ENCODE results near the gene APOL1.
"Not testable (repeated sequence)": the region's sequence is repeated elsewhere in the genome, so short reads cannot be mapped to it uniquely, and the experiment has no call there.

Gene APOL1, protein sequence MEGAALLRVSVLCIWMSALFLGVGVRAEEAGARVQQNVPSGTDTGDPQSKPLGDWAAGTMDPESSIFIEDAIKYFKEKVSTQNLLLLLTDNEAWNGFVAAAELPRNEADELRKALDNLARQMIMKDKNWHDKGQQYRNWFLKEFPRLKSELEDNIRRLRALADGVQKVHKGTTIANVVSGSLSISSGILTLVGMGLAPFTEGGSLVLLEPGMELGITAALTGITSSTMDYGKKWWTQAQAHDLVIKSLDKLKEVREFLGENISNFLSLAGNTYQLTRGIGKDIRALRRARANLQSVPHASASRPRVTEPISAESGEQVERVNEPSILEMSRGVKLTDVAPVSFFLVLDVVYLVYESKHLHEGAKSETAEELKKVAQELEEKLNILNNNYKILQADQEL

DNA sequence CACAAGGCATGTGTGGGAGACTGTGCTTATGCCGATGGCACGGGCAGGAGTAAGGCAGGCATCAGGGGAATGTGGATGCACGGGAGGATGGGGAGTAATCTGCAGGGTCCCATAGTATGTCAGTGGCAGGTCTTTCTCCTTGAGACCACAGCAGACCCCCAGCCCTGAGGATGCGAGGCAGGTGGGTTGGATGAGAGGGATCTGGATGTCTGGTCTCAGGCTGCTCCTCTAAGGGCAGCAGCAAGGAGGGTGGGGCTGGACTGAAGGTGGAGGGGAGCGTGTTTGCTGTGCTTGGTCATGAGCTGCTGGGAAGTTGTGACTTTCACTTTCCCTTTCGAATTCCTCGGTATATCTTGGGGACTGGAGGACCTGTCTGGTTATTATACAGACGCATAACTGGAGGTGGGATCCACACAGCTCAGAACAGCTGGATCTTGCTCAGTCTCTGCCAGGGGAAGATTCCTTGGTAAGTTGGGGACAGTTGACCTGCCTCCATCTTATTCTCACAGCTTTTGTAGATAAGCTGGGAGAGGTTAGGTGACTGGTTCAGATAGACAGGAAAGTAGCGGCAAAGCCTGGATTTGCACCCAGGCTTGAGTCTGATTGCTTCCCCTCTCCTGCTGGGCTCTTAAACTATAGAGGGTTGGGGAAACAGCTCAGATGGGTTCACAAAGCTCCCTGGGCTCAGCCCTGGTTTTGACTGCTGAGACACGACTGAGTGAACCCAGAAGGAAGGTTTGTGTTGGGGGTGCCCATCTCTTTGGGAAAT, at the start of gene APOL1:
TSS of gene APOL1 (plus strand) at position 380 of the 769 bp plus-strand sequence. CDS start 1,823 bp downstream, outside the sequence.
- DNase-seq (ENCODE audit: low read depth), result no peak

DNA sequence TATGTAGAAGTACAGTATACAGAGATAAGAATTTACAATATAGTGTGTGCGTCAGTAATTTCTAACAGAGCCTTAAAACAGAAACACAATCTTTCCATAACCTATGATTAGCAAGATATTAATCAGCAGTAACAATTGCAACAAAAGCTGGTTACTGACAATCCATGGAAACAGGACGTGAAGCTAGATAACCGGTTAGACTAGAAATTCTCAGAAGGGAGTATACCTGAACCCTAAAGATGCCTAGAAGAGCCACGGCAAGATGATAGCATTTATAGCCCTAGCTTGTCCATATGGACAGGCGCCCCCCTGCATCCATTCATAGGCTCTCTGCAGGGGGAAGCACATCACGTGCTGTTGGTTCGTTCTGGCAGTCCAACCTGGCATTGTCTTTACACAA, 49.5 kb upstream of the APOL1 start:
- not testable (repeated sequence) for DNase-seq (ENCODE audit: low read depth)

DNA sequence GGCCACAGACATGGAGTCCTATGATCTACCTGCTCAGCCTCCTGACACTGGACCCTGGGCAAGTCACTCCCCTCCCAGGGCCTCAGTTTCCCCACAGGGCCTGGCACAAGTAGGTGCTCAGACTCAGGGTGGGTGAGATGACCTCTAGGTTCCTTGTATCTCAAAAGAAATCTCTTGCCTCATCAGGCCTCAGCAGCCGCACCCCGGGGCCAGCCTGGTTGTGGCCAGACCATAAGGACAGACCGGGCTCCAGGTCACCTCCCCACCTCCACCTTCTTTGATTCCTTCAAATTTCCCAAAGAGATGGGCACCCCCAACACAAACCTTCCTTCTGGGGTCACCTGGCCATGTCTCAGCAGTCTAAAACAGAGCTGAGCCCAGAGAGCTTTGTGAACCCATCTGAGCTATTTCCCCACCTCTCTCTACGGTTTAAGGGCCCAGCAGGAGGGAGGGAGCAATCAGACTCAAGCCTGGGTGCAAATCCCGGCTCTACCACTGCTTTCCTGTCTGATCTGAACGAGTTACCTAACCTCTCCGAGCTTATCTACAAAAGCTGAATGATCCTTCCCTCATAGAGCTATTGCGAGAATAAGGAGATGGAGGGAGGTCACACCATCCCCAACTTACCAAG, 48.8 kb upstream of the APOL1 start:
- DNase-seq (ENCODE audit: low read depth), result no peak

DNA sequence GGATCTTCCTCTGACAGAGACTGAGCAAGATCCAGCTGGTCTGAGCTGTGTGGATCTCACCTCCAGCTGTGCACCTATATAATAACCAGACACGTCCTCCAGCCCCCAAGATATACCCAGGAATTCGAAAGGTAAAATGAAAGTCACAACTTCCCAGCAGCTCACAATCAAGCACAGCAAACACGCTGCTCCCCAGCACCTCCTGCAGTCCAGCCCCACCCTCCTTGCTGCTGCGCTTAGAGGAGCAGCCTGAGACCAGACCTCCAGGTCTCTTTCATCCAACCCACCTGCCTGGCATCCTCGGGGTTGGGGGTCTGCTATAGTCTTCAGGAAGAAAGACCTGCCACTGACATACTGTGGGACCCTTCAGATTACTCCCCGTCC, 48.3 kb upstream of the APOL1 start:
- no peak for DNase-seq (ENCODE audit: low read depth)

DNA sequence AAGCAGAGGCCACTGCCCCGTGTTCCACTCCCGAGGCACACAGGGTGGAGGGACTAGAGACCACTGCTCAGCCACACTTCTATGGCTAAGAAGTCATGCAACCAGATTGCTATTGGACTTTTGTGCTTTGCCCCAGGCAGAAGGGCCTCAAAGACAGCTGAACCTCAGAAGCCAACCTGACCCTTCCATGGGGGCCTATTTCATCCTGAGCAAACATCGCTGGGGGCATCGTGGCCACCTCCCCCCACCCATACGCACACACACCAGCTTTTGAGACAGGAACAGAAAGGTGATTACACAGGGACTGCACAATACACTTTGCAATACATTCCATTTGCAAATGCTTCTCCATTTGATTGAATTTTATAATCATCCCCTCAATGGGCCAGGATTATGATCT, 47.4 kb upstream of the APOL1 start:
- not testable (repeated sequence) for DNase-seq (ENCODE audit: low read depth)

DNA sequence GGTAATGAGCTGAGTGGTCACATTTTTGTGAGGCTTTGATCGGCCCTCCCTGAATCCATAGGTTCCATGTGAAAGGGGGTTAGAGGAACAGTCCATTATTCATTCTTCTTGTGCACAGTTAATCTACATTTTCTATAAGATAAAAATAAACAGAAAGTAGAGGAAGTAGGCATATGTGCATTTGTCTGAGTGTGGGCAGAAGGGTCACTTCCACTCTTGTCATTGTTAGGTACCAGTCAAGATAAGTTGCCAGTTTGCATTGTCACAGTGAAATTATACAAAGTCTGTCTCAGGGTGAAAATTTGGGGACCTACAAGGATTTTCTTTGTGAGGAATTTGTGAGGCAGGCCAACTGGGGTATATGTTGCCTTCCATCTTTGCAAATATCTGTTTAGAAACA, 46.7 kb upstream of the APOL1 start:
- no peak for DNase-seq (ENCODE audit: low read depth)

DNA sequence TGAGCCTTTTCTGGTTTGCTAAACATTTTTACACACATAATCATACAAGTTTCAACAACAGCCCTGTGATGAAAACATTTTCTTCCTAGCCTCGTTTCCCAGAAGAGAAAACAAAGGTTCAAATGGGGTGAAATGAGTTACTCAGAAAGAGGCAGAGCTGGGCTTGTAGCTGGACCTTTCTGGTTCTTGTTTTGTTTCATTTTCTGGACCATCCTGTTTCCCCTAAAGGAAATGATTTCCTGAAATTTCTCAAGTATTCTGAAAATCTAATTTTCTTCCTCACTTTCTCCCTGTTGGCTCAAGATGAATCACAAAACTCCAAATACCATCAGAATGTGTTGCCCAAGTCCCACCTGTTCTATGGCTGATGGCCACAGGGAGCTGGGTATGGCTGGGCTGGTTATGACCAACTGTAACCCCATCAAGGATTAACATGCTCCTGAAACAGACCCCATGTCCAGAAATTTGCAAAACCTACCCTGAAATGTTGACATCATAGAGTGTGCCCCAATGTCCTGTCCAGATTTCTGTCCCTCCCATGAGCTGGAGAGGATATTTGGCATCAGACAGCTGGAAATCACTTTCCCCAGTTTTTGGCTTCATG, 44.7 kb upstream of the APOL1 start:
- DNase-seq (ENCODE audit: low read depth), result no peak

DNA sequence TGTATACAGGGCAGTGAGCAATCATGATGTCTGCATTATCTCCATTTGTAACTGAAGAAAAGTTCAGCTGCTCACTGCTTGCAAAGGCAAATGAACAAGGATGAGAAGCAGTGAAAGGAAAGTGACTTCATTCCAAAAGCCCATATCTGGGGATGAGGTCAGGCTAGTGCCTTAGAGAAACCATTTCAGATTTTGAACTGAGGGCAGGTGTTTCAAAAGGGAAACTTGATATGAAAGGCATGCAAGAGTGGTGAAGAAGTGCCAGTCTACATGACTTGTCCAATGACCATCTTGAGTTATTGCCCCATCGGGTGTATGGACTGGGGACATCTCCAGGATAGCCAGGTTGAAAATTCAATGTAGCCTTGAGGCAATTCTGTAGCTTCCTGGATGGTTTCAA, 44.0 kb upstream of the APOL1 start:
- no peak for DNase-seq (ENCODE audit: low read depth)

DNA sequence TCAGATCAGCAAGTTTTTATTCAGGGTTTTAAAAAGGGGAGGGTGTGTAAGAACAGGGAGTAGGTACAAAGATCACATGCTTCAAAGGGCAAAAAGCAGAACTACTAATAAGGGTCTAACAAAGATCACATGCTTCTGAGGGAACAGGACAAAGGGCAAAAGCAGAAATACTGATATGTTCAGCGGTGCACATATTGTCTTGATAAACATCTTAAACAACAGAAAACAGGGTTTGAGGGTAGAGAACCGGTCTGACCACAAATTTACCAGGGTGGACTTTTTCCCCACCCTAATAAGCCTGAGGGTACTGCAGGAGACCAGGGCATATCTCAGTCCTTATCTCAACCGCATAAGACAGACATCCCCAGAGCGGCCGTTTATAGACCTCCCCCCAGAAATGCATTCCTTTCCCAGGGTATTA, 43.4 kb upstream of the APOL1 start:
- not testable (repeated sequence) for DNase-seq (ENCODE audit: low read depth)

DNA sequence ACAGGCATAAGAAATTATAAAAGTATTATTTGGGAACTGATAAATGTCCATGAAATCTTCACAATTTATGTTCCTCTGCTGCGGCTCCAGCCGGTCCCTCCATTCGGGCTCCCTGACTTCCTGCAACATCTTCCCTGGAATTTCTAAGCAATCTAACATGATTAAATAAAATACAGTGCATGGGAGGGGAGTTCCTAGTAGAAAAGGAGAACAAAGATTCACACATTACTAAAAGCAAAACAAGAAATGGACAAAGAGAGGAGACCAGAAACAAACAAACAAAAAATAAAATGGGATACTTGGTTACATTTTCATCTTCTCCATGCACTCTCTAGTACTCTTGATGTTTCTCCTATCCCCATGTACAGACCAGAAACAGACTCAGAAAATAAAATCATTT, 42.7 kb upstream of the APOL1 start:
- no peak for DNase-seq (ENCODE audit: low read depth)

DNA sequence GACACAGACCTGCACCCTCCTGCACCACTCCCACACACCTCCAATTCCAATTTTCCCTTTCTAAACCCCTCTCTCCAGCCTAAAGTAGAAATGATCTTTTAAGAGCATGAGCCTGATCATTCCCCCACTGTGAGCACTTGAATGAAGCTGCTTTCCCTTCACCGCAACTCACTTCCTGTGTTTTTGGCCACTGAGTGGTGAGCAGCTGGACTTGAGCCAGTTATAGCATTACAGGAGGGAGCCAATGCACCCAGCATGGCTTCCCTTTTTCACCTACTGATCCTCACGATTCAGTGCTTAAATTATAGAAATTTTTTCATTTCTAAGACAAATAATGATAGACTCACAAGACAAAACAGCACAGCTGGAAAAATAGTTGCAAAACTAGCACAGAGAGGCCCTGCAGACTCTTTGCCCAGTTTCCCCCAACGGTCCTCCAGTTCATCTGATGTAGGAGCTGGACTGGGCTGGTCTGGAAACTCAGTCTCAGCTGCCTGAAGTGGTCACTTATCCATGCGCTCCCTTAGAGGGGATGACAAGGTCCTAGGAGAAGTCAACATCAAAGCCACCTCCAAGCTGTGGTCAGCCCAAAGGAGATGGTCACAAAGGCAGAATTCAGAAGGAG, 41.6 kb upstream of the APOL1 start:
- DNase-seq (ENCODE audit: low read depth), result no peak

DNA sequence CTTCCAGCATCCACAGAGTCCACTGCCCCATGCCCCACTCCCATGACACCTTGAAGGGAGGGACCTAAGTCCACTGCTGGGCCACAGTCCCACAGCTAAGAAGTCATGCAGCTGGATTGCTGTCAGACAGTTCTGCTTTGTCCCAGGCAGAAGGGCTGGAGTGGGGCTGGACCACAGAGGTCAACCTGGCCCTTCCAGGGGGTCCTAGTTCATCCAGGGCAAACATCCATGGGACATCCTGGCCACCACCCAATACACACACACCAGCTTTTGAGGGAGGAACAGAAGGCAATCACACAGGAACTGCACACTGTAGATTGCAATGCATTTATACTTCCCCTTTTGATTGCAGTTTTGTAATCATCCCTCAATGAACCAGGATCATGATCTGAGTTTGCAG, 40.0 kb upstream of the APOL1 start:
- DNase-seq (ENCODE audit: low read depth), result no peak

DNA sequence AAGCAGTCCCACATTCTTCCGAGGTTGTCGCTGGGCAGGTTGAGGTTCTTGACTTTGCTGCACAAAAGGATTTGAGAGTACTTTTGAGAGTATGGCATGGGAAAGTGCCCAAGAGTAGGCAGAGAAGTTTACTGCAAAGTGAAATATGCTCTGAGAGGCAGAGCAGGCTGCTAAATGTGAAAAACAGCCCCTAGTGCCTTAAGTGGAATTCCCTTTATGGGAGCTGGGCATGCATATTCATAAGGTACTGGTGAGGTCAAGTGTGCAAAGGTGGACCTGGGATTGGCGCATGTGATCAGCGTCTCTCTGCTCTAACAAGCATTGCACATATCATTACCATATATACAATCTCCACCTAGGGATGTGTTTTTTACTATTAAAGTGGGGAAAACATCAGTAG, 39.3 kb upstream of the APOL1 start:
- no peak for DNase-seq (ENCODE audit: low read depth)

DNA sequence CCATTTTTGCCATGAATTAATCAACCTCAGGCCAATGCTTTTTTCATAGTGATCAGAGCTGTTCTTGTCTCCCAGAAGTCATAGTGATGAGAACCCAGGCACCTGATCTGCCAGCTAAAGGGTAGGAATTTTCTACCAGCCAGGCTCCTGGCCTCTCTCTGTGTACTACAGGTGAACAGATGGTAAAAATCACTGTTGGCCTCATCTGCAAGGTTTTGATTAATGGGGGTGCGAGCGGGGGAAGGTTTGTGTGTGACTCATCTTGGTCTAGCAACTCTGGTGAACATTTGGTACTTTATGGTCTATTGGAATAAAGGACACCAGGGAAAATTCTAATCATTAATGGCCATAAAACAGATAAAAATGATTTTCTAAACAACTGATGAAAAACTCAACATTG, 37.0 kb upstream of the APOL1 start:
- DNase-seq (ENCODE audit: low read depth), result no peak

DNA sequence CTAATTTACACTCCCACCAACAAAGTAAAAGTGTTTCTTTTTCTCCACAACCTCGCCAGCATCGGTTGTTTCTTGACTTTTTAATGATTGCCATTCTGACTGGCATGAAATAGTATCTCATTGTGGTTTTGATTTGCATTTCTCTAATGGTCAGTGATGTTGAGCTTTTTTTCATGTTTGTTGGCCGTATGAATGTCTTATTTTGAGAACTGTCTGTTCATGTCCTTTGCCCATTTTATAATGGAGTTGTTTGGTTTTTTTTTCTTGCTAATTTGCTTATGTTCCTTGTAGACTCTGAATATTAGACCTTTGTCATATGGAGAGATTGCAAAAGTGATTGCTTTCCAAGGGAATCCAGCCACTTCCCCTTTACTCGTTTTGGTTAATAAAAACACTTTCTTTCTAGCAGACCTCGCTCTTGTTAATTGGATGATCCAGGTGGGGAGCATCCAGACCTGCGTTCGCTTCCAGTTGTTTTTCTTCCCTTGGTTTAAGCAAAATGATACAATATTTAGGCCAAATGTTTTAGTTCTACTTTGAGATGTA, 34.2 kb upstream of the APOL1 start:
- DNase-seq (ENCODE audit: low read depth), result no peak

DNA sequence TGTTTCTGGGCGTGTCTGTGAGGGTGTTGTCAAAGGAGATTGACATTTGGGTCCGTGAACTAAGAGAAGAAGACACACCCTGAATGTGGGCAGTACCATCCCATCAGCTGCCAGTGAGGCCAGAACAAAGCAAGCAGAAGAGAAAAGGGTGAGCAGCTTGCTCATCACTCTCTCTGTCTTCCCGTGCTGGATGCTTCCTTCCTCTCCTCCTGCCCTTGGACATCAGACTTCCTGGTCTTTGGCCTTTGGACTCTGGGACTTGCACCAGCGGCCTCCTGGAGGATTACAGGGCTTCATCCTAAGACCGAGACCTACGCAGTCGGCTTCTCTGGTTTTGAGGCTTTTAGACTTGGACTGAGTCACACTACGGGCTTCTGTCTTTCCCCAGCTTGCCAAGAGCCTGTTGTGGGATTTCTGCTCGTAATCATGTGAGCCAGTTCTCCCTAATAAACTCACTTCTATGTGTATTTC, 32.4 kb upstream of the APOL1 start:
- DNase-seq (ENCODE audit: low read depth), result peak; percentile 48

DNA sequence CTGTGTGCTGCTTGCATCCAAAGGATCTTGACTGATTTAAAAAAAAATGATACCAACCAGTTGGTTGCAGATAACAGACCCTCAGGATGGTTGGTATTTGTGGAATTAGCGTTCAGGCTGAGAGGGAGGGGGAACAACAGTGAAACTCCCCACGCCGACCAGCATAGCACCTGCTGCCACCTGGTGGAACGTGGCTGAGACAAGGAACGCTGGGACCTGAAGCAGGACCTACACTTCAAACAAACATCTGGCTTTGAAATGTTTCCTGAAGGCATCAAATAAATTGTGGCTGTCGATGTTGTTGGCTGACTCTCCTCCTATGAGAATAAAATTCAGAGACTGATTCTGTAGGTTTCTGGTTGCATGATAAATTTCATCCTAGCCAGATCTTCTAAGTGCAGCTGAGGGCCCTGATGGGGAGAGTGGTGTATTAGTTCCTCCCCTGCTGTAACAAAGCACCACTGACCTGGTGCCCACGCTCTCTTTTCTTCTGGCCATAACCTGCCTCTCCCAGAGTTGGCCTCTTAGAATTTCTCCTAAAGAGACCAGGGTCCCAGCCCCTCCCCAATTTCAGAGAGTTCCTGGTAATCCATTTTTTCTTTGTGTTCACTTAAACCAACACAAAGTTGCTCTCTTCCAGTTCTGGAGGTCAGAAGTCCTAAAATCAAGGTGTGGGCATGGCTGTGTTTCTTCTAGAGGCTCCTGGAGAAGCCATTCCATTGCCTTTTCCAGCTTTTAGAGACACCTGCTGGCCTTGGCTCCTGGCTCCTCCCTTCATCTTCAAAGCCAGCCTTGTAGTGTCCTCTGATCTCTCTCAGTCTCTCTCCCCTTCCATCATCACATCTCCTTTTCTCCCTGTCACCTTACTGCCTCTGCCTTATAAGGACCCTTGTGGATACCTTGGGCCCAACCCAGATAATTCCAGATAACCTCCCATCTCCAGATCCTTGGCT, 30.9 kb upstream of the APOL1 start:
- no peak for DNase-seq (ENCODE audit: low read depth)

DNA sequence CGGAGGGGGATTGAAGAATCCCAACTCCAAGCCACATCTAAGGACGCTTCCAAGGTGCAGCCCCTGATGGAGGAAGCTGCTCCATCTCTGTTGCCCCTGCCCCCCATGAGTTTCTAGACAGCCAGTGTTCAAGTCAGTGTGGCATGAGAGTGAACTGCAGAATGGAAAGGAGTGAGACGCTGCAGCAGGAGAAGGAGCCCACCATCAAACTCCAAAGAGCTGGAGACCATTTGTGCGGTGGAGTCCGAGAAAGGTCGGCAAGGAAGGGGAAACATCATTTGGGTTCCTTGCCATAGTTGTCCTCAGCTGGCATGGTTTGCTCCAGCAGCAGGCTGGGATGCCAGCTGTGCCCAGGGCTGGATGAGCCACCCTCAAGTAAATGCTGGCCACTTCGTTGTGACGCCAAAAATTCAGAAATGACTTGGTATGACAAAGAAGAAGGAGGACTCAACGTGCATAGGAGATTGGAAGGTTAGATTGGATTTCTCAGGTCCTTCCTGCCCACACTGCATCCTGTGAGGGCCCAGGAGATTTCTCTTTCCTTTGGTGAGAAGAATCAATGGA, 30.0 kb upstream of the APOL1 start:
- no peak for DNase-seq (ENCODE audit: low read depth)

DNA sequence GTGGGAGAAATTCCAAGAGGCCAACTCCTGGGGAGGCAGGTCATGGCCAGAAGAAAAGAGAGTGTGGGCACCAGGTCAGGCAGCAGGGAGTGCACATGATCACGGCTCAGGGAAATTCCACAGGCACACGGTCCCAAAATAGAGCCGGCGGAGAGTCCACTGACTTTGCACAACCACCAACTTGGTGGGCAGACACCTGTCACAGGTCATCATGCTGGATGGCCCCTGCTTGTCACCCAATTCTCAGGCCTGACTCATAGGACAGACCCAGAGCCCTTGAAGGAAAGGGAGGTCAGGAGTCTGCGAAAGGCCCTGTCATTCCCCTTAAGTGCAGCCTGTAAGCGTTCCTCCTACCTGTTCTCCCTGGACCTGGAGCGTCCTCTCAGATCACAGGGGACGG, 29.4 kb upstream of the APOL1 start:
- no peak for DNase-seq (ENCODE audit: low read depth)

DNA sequence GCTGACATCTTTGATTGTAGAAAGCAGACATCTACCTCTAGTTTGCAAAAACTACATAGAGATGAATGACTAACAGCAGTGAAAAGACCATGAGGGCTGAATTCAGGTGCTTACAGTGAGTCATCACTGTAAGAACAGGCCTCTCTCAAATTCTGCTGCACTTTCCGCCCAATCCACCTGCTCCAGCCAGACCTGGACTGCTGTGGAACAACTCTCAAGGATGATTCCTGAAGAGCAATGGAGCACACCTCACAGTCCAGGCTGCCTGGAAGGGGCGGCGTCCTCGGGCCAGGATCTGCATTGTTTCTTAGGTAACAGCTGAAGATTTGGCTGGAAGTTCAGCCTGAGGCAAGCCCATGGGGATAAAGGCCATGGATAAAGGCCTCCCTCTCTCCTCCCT, 28.7 kb upstream of the APOL1 start:
- no peak for DNase-seq (ENCODE audit: low read depth)
